ENCODE measurements around the gene TMEM8B. TPM values are rescaled to one million over a fixed set of nuclear protein-coding genes. Genes with fewer than 3 reads are reported as not detected.

Gene TMEM8B
- total RNA-seq, 4 donors from 2014 or later: 4.1 to 10.4 (median 5.4) TPM

GRCh38 chr9:35820076-35820475 is 9.0 kb upstream of the TMEM8B start:
- TF ChIP-seq, protein P1, sequence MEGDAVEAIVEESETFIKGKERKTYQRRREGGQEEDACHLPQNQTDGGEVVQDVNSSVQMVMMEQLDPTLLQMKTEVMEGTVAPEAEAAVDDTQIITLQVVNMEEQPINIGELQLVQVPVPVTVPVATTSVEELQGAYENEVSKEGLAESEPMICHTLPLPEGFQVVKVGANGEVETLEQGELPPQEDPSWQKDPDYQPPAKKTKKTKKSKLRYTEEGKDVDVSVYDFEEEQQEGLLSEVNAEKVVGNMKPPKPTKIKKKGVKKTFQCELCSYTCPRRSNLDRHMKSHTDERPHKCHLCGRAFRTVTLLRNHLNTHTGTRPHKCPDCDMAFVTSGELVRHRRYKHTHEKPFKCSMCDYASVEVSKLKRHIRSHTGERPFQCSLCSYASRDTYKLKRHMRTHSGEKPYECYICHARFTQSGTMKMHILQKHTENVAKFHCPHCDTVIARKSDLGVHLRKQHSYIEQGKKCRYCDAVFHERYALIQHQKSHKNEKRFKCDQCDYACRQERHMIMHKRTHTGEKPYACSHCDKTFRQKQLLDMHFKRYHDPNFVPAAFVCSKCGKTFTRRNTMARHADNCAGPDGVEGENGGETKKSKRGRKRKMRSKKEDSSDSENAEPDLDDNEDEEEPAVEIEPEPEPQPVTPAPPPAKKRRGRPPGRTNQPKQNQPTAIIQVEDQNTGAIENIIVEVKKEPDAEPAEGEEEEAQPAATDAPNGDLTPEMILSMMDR (IDR thresholded peaks at IDR 0.05; ENCODE audit: low read depth): no peak

- TF ChIP-seq, protein P1 (IDR thresholded peaks at IDR 0.05; ENCODE audit: low read depth): no peak
These were observed 6.1 kb upstream of the TMEM8B start for GRCh38 chr9:35822926-35823325.

DNA sequence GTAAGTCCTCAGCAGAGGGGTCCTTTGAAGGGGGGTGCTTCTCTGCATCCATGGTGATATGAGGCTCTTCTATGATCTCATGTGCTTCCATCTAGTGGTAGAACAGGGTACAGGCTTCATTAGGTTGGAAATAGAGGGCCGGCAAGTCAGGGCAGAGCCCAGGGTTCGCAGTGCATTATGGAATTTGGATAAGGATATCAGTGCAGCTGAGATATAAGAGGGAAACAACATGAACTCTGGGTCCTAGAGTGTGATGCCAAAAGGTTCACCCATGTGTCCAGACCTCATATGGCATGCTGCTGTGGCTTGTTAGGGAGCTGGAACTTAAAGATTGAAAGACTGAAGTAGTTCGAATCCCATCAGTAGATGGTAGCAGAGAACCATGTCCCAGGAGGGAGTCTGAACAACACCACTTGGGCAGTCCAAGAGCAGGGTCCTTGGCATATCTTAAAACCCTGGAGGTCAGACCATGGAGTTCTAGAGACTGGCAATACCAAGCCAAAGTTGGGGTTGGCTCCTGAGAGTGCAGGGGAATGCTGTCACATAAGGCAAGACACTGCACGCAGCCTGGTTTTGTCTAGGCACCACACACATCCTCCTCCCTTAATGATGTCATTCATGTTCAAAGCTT is 2.8 kb upstream of the TMEM8B start:
- TF ChIP-seq, protein P1 (IDR thresholded peaks at IDR 0.05; ENCODE audit: low read depth): no peak

DNA sequence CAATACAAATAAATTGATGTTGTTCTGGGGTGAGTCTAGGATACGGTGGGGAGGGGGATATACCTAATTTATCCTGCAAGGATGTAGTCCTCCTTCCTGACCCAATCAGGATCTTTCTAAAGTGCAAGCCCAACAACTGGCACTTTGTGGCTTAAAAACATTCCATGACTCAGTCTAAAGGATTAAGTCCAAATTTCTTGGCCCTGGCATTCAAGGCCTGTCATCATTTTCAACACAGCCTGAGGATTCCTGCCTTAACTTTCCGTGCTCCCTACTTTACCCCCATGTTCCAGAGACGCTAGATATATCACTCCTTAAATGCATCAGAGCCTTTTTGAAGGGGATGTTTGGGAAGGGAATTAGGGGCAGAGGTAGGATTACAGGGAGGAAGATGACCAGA is 1.5 kb upstream of the TMEM8B start:
- TF ChIP-seq, protein P1 (IDR thresholded peaks at IDR 0.05; ENCODE audit: low read depth): no peak

GRCh38 chr9:35828716-35829083 is 328 bp upstream of the TMEM8B start, which contains the start of gene FAM221B:
Gene FAM221B, minus strand, starts transcription at chr9:35828732. Its CDS starts 2,571 bp downstream, at chr9:35826161.
- TF ChIP-seq, protein P1 (IDR thresholded peaks at IDR 0.05; ENCODE audit: low read depth): no peak

DNA sequence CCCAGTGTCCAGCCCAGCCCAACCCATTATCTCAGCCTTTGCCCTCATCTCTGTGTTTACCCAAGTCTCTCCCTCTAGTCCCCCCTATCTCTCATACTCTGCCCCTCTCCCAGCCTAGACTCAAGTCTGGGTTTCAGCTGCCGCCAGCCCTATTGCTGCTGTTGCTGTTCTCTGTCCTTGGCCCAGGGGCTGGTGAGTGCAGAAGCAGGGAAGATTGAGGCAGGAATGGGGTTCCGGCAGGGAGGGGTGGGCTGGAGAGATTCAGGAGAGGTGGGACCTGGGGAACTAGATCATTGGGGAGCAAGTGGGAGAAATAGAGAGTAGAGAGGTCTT is 702 bp downstream of the TMEM8B start:
- TF ChIP-seq, protein P1 (IDR thresholded peaks at IDR 0.05; ENCODE audit: low read depth): no peak

- TF ChIP-seq, protein P1 (IDR thresholded peaks at IDR 0.05; ENCODE audit: low read depth): no peak
These were observed 2.0 kb downstream of the TMEM8B start for GRCh38 chr9:35831040-35831439.
